K562 (cell line): Measurements from ENCODE around the gene CENPU. TPM values are rescaled to one million over a fixed set of nuclear protein-coding genes. Genes with fewer than 3 reads are reported as not detected.

Experiments
- ARNT ChIP-seq, 2 experiments: fragments of 450-650 bp; IDR thresholded peaks; 2 replicates each; pipeline ENCODE4 v1.6.1; 2016; ENCODE audit warnings: mild to moderate bottlenecking in 1 of 2
- C11orf30 ChIP-seq: fragments of 450-650 bp; IDR thresholded peaks from 2 replicates; pipeline ENCODE4 v1.6.1; 2016; ENCODE audit warnings: low read depth, mild to moderate bottlenecking
- HLTF ChIP-seq: fragments of 450-650 bp; IDR thresholded peaks from 2 replicates; pipeline ENCODE4 v1.6.1; 2016
- NBN ChIP-seq: fragments of 450-650 bp; IDR thresholded peaks from 2 replicates; pipeline ENCODE4 v1.6.1; 2016; ENCODE audit warnings: low read depth, mild to moderate bottlenecking
- NCOA2 ChIP-seq, 2 experiments: fragments of 450-650 bp; IDR thresholded peaks; 2 replicates each; pipeline ENCODE4 v1.6.1; 2018; ENCODE audit warnings: mild to moderate bottlenecking in 2 of 2, moderate library complexity in 1 of 2; ENCODE audit not compliant: partially characterized antibody in 2 of 2
- NCOA4 ChIP-seq: fragments of 450-650 bp; IDR thresholded peaks from 2 replicates; pipeline ENCODE4 v1.6.1; 2018; ENCODE audit warnings: mild to moderate bottlenecking; ENCODE audit not compliant: partially characterized antibody
- SREBF1 ChIP-seq: fragments of 150-350 bp; IDR thresholded peaks from 2 replicates; pipeline ENCODE4 v1.6.1; 2014; ENCODE audit warnings: antibody characterized with exemption, low read depth, low read length, borderline replicate concordance
- TRIM28 ChIP-seq: fragments of 450-650 bp; IDR thresholded peaks from 2 replicates; pipeline ENCODE4 v1.6.1; 2017
- YY1 ChIP-seq, 3 experiments: IDR thresholded peaks; 2 replicates each; pipeline ENCODE4 v1.6.1; 2011; ENCODE audit warnings: low read length in 2 of 3, mild to moderate bottlenecking in 2 of 3, moderate library complexity in 2 of 3, borderline replicate concordance in 1 of 3, control low read depth in 1 of 3, low read depth in 1 of 3; ENCODE audit not compliant: insufficient read depth in 3 of 3, insufficient replicate concordance in 2 of 3, control insufficient read depth in 1 of 3, insufficient read length in 1 of 3; ENCODE audit errors: extremely low read depth in 1 of 3
- ZNF3 ChIP-seq: fragments of 250-450 bp; sonication (Bioruptor Pico); IDR thresholded peaks from 2 replicates; pipeline ENCODE4 v1.5.0; 2021; ENCODE audit warnings: mild to moderate bottlenecking, moderate library complexity
- polyA plus RNA-seq, 8 experiments: library from polyadenylated mRNA; depleted of rRNA in 4 of 8; stranded (reverse) in 5 of 8; unstranded in 3 of 8; fragments of >200 nt; fragmentation: Nextera tagmentation in 2 of 8; fragmentation: Illumina TruSeq in 1 of 8; extraction: Ambion mirVana in 2 of 8; extraction: Trizol in 1 of 8; gene quantifications; 2 replicates each; pipeline versions ENCODE4 v1.2.1 to v1.2.3, GENCODE V29; 2011 to 2014; ENCODE audit warnings: inconsistent platforms in 1 of 8, missing spikeins in 1 of 8
- total RNA-seq, 7 experiments: library from RNA; depleted of rRNA in 6 of 7; stranded (reverse); fragments of >200 nt in 6 of 7; fragmentation: Illumina TruSeq in 2 of 7; extraction: Trizol in 2 of 7; gene quantifications; 2 replicates each; pipeline versions ENCODE4 v1.2.1 to v1.2.3, GENCODE V29; 2011 to 2021; ENCODE audit warnings: low replicate concordance in 1 of 7
- TF ChIP-seq, protein P1 (sequence below), 2 experiments: fragments of 450-650 bp; IDR thresholded peaks; 2 replicates each; pipeline ENCODE4 v1.6.1; 2018; ENCODE audit warnings: mild to moderate bottlenecking in 2 of 2, low read depth in 1 of 2; ENCODE audit not compliant: partially characterized antibody in 2 of 2
- TF ChIP-seq, protein P2 (sequence below): fragments of 250-450 bp; sonication (Bioruptor Pico); IDR thresholded peaks from 2 replicates; pipeline ENCODE4 v1.4.0; 2020; ENCODE audit warnings: mild to moderate bottlenecking
- TF ChIP-seq, protein P3 (sequence below): sonication (generic); formaldehyde crosslinking; IDR thresholded peaks from 2 replicates; pipeline ENCODE4 v1.8.1; 2023; ENCODE audit warnings: mild to moderate bottlenecking, missing genetic modification reagents, moderate library complexity
- TF ChIP-seq, protein P4 (sequence below): fragments of 250-450 bp; sonication (Bioruptor Pico); IDR thresholded peaks from 2 replicates; pipeline ENCODE4 v1.8.0; 2022; ENCODE audit warnings: moderate library complexity, mild to moderate bottlenecking, inconsistent platforms
- TF ChIP-seq, protein P5 (sequence below): fragments of 250-450 bp; sonication (Bioruptor Pico); IDR thresholded peaks from 2 replicates; pipeline ENCODE4 v1.5.0; 2022; ENCODE audit warnings: mild to moderate bottlenecking
- TF ChIP-seq, protein P6 (sequence below): sonication (generic); formaldehyde crosslinking; IDR thresholded peaks from 2 replicates; pipeline ENCODE4 v1.8.1; 2023; ENCODE audit warnings: mild to moderate bottlenecking, missing genetic modification reagents

CENPU gene
- total and polyA plus RNA-seq, 9 of the 15 experiments (the other 6 are each of a cell fraction or from before 2014, with no cell fraction given): 39.4 to 98.7 (median 84.3) TPM

DNA sequence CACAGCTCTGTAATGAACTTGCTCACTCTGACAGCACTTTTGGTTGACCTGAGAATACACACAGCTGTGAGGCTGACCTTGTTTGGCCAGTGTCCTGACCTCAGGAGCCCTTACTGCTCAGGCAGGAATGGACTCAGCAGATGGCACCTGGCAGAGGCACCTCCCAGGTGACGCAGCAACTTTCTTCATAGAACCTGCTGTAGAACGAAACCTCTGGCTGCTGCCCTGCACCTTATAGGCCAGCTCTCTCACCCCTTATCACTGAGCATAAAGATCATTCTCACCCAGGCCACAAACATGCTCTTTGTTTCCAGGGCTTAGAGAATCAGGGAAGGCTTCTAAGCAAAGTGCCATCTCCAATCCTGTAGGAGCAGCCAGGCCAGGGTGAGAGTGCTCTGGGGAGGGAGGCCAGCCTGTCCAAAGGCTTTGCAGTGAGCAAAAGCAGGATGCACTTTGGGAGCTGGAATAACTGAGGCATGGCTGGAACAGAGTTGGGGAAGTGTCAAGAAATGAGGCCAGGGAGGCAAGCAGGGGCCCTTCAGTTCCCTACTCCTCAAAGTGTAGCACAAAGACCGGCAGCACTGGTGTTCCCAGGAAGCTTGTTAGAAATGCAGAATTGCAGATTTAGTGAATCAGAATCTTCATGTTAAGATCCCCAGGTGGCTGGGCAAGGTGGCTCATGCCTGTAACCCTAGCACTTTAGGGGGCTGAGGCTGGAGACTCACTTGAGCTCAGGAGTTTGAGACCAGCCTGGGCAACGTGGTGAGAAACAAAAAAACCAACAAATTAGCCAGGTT, 13.3 kb upstream of the CENPU start (continued):
- TF ChIP-seq HLTF: no peak
- no peak for TF ChIP-seq ARNT (IDR thresholded peaks at IDR 0.05)
- TF ChIP-seq YY1 (IDR thresholded peaks at IDR 0.05; ENCODE audit: borderline replicate concordance in 1 of 3, control insufficient read depth in 1 of 3, extremely low read depth in 1 of 3, insufficient read depth in 3 of 3, insufficient read length in 1 of 3, insufficient replicate concordance in 2 of 3, low read depth in 1 of 3, low read length in 2 of 3): peak in 1 of 3 experiments; percentile 2
- TF ChIP-seq SREBF1: no peak
- TF ChIP-seq, protein P1, sequence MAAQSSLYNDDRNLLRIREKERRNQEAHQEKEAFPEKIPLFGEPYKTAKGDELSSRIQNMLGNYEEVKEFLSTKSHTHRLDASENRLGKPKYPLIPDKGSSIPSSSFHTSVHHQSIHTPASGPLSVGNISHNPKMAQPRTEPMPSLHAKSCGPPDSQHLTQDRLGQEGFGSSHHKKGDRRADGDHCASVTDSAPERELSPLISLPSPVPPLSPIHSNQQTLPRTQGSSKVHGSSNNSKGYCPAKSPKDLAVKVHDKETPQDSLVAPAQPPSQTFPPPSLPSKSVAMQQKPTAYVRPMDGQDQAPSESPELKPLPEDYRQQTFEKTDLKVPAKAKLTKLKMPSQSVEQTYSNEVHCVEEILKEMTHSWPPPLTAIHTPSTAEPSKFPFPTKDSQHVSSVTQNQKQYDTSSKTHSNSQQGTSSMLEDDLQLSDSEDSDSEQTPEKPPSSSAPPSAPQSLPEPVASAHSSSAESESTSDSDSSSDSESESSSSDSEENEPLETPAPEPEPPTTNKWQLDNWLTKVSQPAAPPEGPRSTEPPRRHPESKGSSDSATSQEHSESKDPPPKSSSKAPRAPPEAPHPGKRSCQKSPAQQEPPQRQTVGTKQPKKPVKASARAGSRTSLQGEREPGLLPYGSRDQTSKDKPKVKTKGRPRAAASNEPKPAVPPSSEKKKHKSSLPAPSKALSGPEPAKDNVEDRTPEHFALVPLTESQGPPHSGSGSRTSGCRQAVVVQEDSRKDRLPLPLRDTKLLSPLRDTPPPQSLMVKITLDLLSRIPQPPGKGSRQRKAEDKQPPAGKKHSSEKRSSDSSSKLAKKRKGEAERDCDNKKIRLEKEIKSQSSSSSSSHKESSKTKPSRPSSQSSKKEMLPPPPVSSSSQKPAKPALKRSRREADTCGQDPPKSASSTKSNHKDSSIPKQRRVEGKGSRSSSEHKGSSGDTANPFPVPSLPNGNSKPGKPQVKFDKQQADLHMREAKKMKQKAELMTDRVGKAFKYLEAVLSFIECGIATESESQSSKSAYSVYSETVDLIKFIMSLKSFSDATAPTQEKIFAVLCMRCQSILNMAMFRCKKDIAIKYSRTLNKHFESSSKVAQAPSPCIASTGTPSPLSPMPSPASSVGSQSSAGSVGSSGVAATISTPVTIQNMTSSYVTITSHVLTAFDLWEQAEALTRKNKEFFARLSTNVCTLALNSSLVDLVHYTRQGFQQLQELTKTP (IDR thresholded peaks at IDR 0.05; ENCODE audit: low read depth in 1 of 2, partially characterized antibody in 2 of 2): no peak
- TF ChIP-seq, protein P2, sequence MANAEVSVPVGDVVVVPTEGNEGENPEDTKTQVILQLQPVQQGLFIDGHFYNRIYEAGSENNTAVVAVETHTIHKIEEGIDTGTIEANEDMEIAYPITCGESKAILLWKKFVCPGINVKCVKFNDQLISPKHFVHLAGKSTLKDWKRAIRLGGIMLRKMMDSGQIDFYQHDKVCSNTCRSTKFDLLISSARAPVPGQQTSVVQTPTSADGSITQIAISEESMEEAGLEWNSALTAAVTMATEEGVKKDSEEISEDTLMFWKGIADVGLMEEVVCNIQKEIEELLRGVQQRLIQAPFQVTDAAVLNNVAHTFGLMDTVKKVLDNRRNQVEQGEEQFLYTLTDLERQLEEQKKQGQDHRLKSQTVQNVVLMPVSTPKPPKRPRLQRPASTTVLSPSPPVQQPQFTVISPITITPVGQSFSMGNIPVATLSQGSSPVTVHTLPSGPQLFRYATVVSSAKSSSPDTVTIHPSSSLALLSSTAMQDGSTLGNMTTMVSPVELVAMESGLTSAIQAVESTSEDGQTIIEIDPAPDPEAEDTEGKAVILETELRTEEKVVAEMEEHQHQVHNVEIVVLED: no peak
- no peak for TF ChIP-seq ZNF3 (CRISPR knock-in tag)
- no peak for TF ChIP-seq NCOA4
- TF ChIP-seq, protein P3, sequence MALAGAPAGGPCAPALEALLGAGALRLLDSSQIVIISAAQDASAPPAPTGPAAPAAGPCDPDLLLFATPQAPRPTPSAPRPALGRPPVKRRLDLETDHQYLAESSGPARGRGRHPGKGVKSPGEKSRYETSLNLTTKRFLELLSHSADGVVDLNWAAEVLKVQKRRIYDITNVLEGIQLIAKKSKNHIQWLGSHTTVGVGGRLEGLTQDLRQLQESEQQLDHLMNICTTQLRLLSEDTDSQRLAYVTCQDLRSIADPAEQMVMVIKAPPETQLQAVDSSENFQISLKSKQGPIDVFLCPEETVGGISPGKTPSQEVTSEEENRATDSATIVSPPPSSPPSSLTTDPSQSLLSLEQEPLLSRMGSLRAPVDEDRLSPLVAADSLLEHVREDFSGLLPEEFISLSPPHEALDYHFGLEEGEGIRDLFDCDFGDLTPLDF: no peak
- peak; percentile 76 for TF ChIP-seq C11orf30
- TF ChIP-seq TRIM28: no peak
- TF ChIP-seq, protein P4, sequence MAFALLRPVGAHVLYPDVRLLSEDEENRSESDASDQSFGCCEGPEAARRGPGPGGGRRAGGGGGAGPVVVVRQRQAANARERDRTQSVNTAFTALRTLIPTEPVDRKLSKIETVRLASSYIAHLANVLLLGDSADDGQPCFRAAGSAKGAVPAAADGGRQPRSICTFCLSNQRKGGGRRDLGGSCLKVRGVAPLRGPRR (CRISPR knock-in tag): no peak
- TF ChIP-seq NCOA2 (IDR thresholded peaks at IDR 0.05; ENCODE audit: partially characterized antibody in 2 of 2): no peak
- no peak for TF ChIP-seq NBN
- TF ChIP-seq, protein P5, sequence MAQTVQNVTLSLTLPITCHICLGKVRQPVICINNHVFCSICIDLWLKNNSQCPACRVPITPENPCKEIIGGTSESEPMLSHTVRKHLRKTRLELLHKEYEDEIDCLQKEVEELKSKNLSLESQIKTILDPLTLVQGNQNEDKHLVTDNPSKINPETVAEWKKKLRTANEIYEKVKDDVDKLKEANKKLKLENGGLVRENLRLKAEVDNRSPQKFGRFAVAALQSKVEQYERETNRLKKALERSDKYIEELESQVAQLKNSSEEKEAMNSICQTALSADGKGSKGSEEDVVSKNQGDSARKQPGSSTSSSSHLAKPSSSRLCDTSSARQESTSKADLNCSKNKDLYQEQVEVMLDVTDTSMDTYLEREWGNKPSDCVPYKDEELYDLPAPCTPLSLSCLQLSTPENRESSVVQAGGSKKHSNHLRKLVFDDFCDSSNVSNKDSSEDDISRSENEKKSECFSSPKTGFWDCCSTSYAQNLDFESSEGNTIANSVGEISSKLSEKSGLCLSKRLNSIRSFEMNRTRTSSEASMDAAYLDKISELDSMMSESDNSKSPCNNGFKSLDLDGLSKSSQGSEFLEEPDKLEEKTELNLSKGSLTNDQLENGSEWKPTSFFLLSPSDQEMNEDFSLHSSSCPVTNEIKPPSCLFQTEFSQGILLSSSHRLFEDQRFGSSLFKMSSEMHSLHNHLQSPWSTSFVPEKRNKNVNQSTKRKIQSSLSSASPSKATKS (CRISPR knock-in tag): no peak
- TF ChIP-seq, protein P6, sequence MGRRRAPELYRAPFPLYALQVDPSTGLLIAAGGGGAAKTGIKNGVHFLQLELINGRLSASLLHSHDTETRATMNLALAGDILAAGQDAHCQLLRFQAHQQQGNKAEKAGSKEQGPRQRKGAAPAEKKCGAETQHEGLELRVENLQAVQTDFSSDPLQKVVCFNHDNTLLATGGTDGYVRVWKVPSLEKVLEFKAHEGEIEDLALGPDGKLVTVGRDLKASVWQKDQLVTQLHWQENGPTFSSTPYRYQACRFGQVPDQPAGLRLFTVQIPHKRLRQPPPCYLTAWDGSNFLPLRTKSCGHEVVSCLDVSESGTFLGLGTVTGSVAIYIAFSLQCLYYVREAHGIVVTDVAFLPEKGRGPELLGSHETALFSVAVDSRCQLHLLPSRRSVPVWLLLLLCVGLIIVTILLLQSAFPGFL (CRISPR knock-in tag): no peak
